Measurements from ENCODE around the gene PRKCZ. TPM values are rescaled to one million over a fixed set of nuclear protein-coding genes. Genes with fewer than 3 reads are reported as not detected.

The PRKCZ gene
- total RNA-seq, 1 donor from 2014 or later = 32.6 TPM

GRCh38 chr1:2053784-2054376 is 3.7 kb downstream of the PRKCZ start:
- Histone ChIP-seq H2AFZ (ENCODE audit: low read depth, low read length) (no peak overlapping the region), H3K27ac (ENCODE audit: low read depth, low read length) (no peak overlapping the region), H3K4me3 (ENCODE audit: insufficient read depth, low read depth, low read length) (no peak overlapping the region), H3K9me3 (ENCODE audit: insufficient read depth, low read depth, low read length) (no peaks in the 10 kb centered on the region), H3K9ac (ENCODE audit: low read length) (no peak overlapping the region), H3K79me2 (ENCODE audit: insufficient read depth, low read length) (no peaks in the 10 kb centered on the region), H3K27me3 (ENCODE audit: insufficient read depth, low read length) (peaks cover 22% of the 10 kb centered on the region), H4K20me1 (ENCODE audit: insufficient read depth, low read length) (no peaks in the 10 kb centered on the region), H3K4me1 (ENCODE audit: insufficient read depth, low read length) (no peaks in the 10 kb centered on the region), H3K4me2 (ENCODE audit: low read length) (no peak overlapping the region), H3K36me3 (ENCODE audit: insufficient read depth, low read length) (no peaks in the 10 kb centered on the region)
- TF ChIP-seq, protein P1, sequence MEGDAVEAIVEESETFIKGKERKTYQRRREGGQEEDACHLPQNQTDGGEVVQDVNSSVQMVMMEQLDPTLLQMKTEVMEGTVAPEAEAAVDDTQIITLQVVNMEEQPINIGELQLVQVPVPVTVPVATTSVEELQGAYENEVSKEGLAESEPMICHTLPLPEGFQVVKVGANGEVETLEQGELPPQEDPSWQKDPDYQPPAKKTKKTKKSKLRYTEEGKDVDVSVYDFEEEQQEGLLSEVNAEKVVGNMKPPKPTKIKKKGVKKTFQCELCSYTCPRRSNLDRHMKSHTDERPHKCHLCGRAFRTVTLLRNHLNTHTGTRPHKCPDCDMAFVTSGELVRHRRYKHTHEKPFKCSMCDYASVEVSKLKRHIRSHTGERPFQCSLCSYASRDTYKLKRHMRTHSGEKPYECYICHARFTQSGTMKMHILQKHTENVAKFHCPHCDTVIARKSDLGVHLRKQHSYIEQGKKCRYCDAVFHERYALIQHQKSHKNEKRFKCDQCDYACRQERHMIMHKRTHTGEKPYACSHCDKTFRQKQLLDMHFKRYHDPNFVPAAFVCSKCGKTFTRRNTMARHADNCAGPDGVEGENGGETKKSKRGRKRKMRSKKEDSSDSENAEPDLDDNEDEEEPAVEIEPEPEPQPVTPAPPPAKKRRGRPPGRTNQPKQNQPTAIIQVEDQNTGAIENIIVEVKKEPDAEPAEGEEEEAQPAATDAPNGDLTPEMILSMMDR (IDR thresholded peaks at IDR 0.05; ENCODE audit: insufficient read depth, low read depth, low read length) = no peak
- no peak for TF ChIP-seq EZH2 (IDR thresholded peaks at IDR 0.05; ENCODE audit: insufficient read depth, low read length)
- H3K4me3 Mint-ChIP-seq (ENCODE audit: unreplicated experiment) = no peak overlapping the region
- H3K4me1 Mint-ChIP-seq (ENCODE audit: low read depth, unreplicated experiment) = no peaks in the 10 kb centered on the region
- H3K36me3 Mint-ChIP-seq (ENCODE audit: low read depth, unreplicated experiment) = peaks cover 4% of the 10 kb centered on the region
- no peak for FAIRE-seq
- H3K27ac Mint-ChIP-seq (ENCODE audit: unreplicated experiment) = no peak overlapping the region
- H3K27me3 Mint-ChIP-seq (ENCODE audit: low read depth, unreplicated experiment) = peaks cover 6% of the 10 kb centered on the region
- no peak for DNase-seq (ENCODE audit: low read depth)
- no peaks in the 10 kb centered on the region for H3K9me3 Mint-ChIP-seq (ENCODE audit: unreplicated experiment)

DNA sequence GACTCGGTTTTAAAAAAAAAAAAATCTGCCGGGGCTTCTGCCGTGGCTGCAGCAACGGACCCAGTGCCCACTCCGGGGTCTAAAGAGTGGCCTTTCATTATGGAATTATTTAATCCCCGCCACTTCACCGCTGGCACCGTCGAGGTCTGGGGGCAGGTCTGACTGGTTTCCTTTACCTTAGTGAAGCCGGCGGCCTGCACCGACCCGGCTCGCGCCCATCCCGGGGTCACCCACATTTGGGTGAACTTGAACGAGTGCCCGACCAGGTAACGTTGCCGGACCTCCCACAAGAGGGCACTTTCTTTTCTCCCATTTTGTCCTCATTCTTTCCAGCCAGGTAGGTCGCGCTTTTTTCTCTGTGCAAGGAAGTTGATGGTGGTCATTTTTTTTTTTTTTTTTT is 4.3 kb downstream of the PRKCZ start:
- H4K20me1 ChIP-seq (ENCODE audit: insufficient read depth, low read length) = no peaks in the 10 kb centered on the region
- Mint-ChIP-seq H3K27me3 (ENCODE audit: low read depth, unreplicated experiment) (no peaks in the 10 kb centered on the region), H3K4me3 (ENCODE audit: unreplicated experiment) (no peak overlapping the region), H3K4me1 (ENCODE audit: low read depth, unreplicated experiment) (no peaks in the 10 kb centered on the region), H3K9me3 (ENCODE audit: unreplicated experiment) (no peaks in the 10 kb centered on the region), H3K36me3 (ENCODE audit: low read depth, unreplicated experiment) (peaks cover 4% of the 10 kb centered on the region), H3K27ac (ENCODE audit: unreplicated experiment) (no peak overlapping the region)
- H3K4me2 ChIP-seq (ENCODE audit: low read length) = no peak overlapping the region
- TF ChIP-seq, protein P1 (IDR thresholded peaks at IDR 0.05; ENCODE audit: insufficient read depth, low read depth, low read length) = no peak
- TF ChIP-seq EZH2 (IDR thresholded peaks at IDR 0.05; ENCODE audit: insufficient read depth, low read length) = no peak
- no peak overlapping the region for H2AFZ ChIP-seq (ENCODE audit: low read depth, low read length)
- H3K4me1 ChIP-seq (ENCODE audit: insufficient read depth, low read length) = no peaks in the 10 kb centered on the region
- DNase-seq (ENCODE audit: low read depth) (no peak), FAIRE-seq (no peak)
- H3K79me2 ChIP-seq (ENCODE audit: insufficient read depth, low read length) = no peaks in the 10 kb centered on the region
- no peak overlapping the region for H3K27ac ChIP-seq (ENCODE audit: low read depth, low read length)
- no peaks in the 10 kb centered on the region for H3K9me3 ChIP-seq (ENCODE audit: insufficient read depth, low read depth, low read length)
- H3K27me3 ChIP-seq (ENCODE audit: insufficient read depth, low read length) = peaks cover 16% of the 10 kb centered on the region
- H3K36me3 ChIP-seq (ENCODE audit: insufficient read depth, low read length) = no peaks in the 10 kb centered on the region
- H3K9ac ChIP-seq (ENCODE audit: low read length) = no peak overlapping the region
- H3K4me3 ChIP-seq (ENCODE audit: insufficient read depth, low read depth, low read length) = no peak overlapping the region

DNA sequence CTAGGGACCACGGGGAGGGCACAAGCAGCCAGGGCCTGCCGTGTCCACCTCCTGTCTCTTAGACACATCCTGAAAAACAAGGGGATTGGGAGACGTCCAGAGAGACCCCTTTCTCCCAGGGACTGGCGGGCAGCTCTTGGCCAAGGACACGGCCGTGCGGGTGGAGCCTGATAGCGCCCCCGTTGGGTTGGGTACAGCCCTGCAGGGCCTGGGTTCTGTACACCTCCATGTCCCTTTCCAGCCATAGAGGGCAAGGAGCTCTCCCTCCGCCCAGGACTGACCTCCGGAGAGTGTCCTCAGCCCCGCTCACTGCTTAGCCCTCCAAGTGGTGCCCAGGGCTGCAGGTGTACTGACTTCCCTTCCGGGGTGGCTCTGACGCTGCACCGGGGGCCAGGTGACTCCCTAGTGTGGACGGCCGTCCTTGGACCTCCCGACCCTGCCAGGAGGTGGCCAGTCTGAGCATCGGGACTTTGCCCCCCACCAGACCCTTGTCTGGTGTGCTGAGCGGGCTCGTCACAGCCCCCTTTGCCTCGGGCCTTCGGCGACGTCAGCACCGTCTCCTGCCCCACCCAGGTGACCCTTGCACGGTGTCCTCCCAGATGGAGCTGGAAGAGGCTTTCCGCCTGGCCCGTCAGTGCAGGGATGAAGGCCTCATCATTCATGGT is 5.8 kb downstream of the PRKCZ start:
- no peaks in the 10 kb centered on the region for H3K9me3 Mint-ChIP-seq (ENCODE audit: unreplicated experiment)
- H3K36me3 Mint-ChIP-seq (ENCODE audit: low read depth, unreplicated experiment) = peaks cover 4% of the 10 kb centered on the region
- no peaks in the 10 kb centered on the region for H3K9me3 ChIP-seq (ENCODE audit: insufficient read depth, low read depth, low read length)
- H3K9ac ChIP-seq (ENCODE audit: low read length) = no peak overlapping the region
- H3K27ac Mint-ChIP-seq (ENCODE audit: unreplicated experiment) = no peak overlapping the region
- no peaks in the 10 kb centered on the region for H3K79me2 ChIP-seq (ENCODE audit: insufficient read depth, low read length)
- DNase-seq (ENCODE audit: low read depth) = no peak
- H3K4me3 ChIP-seq (ENCODE audit: insufficient read depth, low read depth, low read length) = no peak overlapping the region
- H2AFZ ChIP-seq (ENCODE audit: low read depth, low read length) = no peak overlapping the region
- H3K27ac ChIP-seq (ENCODE audit: low read depth, low read length) = no peak overlapping the region
- H3K36me3 ChIP-seq (ENCODE audit: insufficient read depth, low read length) = no peaks in the 10 kb centered on the region
- no peak for FAIRE-seq
- no peak overlapping the region for H3K4me3 Mint-ChIP-seq (ENCODE audit: unreplicated experiment)
- no peaks in the 10 kb centered on the region for H4K20me1 ChIP-seq (ENCODE audit: insufficient read depth, low read length)
- H3K4me2 ChIP-seq (ENCODE audit: low read length) = no peak overlapping the region
- TF ChIP-seq EZH2 (IDR thresholded peaks at IDR 0.05; ENCODE audit: insufficient read depth, low read length) = no peak
- TF ChIP-seq, protein P1 (IDR thresholded peaks at IDR 0.05; ENCODE audit: insufficient read depth, low read depth, low read length) = no peak
- H3K27me3 ChIP-seq (ENCODE audit: insufficient read depth, low read length) = peaks cover 9% of the 10 kb centered on the region
- no peaks in the 10 kb centered on the region for H3K4me1 ChIP-seq (ENCODE audit: insufficient read depth, low read length)
- H3K4me1 Mint-ChIP-seq (ENCODE audit: low read depth, unreplicated experiment) = no peaks in the 10 kb centered on the region
- no peaks in the 10 kb centered on the region for H3K27me3 Mint-ChIP-seq (ENCODE audit: low read depth, unreplicated experiment)

All from astrocyte (in vitro differentiated cells and primary cell).